ENCODE results near the gene KIF26B.

The KIF26B gene

DNA sequence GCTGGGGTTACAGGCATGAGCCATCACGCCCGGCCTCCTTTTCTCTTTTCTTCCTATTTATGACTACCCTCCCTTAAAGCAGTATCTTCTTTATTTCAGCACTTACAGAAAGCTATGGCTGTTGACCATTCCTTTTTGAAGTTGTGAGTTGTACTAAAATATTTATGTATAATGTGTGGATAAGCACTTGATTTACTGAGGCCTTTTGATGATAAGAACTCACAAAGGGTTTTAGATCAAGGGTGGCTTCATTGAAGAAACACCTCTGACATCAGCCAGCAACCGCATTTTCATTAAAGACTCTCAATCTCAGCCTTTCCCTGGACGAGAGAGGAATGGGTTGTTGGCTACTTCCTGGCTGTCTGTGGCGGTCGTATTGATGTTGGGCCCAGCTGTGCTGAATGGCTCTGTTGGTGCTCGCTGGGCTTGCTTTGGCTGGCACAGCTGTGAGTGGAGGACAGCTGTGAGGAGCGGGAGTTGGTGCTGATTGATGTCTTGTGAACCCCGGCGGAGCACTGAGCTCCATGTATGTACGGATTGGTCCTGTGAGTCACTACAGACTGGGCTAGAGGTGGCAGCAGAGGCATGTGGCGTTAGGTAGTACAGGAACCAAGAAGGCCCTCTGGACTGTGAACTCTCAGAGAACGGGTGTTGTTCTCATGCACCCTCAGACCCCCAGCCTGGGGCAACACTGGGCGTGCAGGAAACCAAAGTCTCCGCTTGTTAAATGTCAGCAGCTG lies 208.8 kb downstream of the KIF26B start:
- TF ChIP-seq, protein P1, sequence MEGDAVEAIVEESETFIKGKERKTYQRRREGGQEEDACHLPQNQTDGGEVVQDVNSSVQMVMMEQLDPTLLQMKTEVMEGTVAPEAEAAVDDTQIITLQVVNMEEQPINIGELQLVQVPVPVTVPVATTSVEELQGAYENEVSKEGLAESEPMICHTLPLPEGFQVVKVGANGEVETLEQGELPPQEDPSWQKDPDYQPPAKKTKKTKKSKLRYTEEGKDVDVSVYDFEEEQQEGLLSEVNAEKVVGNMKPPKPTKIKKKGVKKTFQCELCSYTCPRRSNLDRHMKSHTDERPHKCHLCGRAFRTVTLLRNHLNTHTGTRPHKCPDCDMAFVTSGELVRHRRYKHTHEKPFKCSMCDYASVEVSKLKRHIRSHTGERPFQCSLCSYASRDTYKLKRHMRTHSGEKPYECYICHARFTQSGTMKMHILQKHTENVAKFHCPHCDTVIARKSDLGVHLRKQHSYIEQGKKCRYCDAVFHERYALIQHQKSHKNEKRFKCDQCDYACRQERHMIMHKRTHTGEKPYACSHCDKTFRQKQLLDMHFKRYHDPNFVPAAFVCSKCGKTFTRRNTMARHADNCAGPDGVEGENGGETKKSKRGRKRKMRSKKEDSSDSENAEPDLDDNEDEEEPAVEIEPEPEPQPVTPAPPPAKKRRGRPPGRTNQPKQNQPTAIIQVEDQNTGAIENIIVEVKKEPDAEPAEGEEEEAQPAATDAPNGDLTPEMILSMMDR (IDR thresholded peaks at IDR 0.05; ENCODE audit: low read depth, low read length, missing control alignments): no peak
- H3K4me3 ChIP-seq (replicated peaks; ENCODE audit: low read depth, low read length): no peak overlapping the region
- DNase-seq (ENCODE audit: extremely low read depth, low read depth): no peak

DNA sequence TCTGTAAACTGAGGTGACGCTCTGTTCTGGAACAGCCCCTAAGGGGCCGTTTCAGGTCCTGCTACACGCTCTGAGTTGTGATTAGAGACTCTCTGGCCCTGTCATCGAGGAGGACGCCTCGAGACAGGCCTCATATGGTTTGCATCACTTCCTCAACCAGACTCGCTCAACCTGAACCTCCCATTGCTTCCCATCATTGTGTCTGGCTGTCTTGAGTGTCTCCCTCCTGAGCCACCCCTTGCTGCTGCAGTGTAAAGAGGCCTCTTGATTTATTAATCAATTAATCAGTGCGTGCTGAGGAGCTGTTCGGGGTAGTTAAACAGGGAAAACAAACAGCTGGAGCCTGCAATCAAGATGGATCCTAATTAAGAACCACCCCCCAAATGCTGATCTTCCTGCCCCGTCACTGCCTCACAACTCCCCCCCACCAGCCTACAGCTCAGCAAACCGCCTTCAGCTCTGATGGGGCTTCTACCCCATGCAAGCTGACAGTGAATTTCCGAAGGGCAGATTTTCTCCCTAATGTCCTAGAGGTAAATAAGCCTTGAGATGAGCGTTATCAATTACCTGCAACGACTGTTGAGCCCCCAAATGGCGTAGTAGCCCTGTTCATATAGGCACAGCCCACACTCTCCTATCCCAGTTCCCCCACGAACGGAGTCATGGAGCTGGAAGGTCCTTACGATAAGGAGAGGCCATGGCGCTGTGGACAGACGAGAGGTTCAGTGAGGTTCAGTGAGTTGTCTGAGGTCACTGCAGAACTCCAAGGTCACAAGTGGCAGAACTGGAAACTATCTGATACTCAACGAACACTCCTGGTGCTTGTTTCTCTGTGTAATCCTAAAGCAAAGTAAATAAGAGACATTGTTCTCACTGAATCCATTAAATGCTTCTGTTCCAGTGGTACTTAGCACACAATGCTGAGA lies 210.6 kb downstream of the KIF26B start:
- H3K4me3 ChIP-seq (replicated peaks; ENCODE audit: low read depth, low read length): no peak overlapping the region
- TF ChIP-seq, protein P1 (IDR thresholded peaks at IDR 0.05; ENCODE audit: low read depth, low read length, missing control alignments): no peak
- no peak for DNase-seq (ENCODE audit: extremely low read depth, low read depth)

- H3K4me3 ChIP-seq (replicated peaks; ENCODE audit: low read depth, low read length): no peak overlapping the region
- no peak for DNase-seq (ENCODE audit: extremely low read depth, low read depth)
- TF ChIP-seq, protein P1 (IDR thresholded peaks at IDR 0.05; ENCODE audit: low read depth, low read length, missing control alignments): no peak
Observed at GRCh38 chr1:245366886-245367285, 212.1 kb downstream of the KIF26B start.

DNA sequence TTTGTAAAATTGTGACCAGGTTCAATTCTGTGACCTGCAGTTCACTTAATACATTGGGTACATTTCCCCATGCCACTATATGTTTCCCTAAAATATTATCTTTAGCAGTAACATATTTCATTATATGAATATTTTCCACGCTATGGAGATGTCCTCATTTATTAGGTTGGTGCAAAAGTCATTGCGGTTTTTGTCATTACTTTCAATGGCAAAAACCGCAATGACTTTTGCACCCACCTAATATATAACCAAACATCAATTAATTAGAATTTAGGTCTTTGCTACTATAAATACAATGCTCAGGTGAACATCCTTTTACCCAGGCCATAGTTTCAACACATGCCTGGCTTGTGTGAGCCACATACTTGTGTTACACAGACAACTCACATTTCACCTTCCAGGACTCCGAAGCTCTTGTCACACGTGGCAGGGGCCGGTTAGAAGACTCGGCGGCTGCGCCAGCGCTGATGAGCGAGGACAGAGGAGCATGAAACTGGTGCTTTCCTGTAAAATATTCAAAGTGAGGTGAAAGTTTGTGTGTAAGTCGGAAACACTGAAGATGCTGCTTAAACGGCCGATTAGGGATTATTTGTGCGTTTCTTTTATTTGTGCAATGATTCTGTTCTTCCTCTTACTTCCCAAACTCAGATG lies 215.5 kb downstream of the KIF26B start:
- TF ChIP-seq, protein P1 (IDR thresholded peaks at IDR 0.05; ENCODE audit: low read depth, low read length, missing control alignments): no peak
- no peak for DNase-seq (ENCODE audit: extremely low read depth, low read depth)

GRCh38 chr1:245370905-245371581 lies 216.3 kb downstream of the KIF26B start:
- H3K4me3 ChIP-seq (replicated peaks; ENCODE audit: low read depth, low read length): no peak overlapping the region
- no peak for DNase-seq (ENCODE audit: extremely low read depth, low read depth)
- TF ChIP-seq, protein P1 (IDR thresholded peaks at IDR 0.05; ENCODE audit: low read depth, low read length, missing control alignments): no peak

More for the DNA sequence above, 215.5 kb downstream of the KIF26B start:
- no peak overlapping the region for H3K4me3 ChIP-seq (replicated peaks; ENCODE audit: low read depth, low read length)

GRCh38 chr1:245373131-245373530 lies 218.3 kb downstream of the KIF26B start:
- TF ChIP-seq, protein P1 (IDR thresholded peaks at IDR 0.05; ENCODE audit: low read depth, low read length, missing control alignments): no peak
- H3K4me3 ChIP-seq (replicated peaks; ENCODE audit: low read depth, low read length): no peak overlapping the region
- no peak for DNase-seq (ENCODE audit: extremely low read depth, low read depth)

Data from HFF-Myc (cell line).